Measurements from ENCODE around the gene NTF3. TPM values are rescaled to one million over a fixed set of nuclear protein-coding genes. Genes with fewer than 3 reads are reported as not detected.

The NTF3 gene
- total RNA-seq, 1 experiment from 2014 or later = 16.9 TPM

GRCh38 chr12:5481645-5482044 is 49.7 kb downstream of the NTF3 start:
- no peaks in the 10 kb centered on the region for H3K9me3 ChIP-seq (replicated peaks)
- H3K4me3 ChIP-seq = no peak overlapping the region
- H3K27me3 ChIP-seq = no peaks in the 10 kb centered on the region
- H3K4me1 ChIP-seq = peaks cover 8% of the 10 kb centered on the region
- no peak for DNase-seq
- no peak overlapping the region for H3K27ac ChIP-seq
- no peaks in the 10 kb centered on the region for H3K36me3 ChIP-seq

GRCh38 chr12:5484426-5484825 is 52.5 kb downstream of the NTF3 start:
- no peak overlapping the region for H3K27ac ChIP-seq

GRCh38 chr12:5485454-5485853 is 53.5 kb downstream of the NTF3 start:
- no peaks in the 10 kb centered on the region for H3K9me3 ChIP-seq (replicated peaks)
- H3K27me3 ChIP-seq = no peaks in the 10 kb centered on the region
- no peak overlapping the region for H3K4me3 ChIP-seq
- no peak for DNase-seq
- peaks cover 5% of the 10 kb centered on the region; the same call in 1 of the 2 replicates for H3K4me1 ChIP-seq
- no peaks in the 10 kb centered on the region for H3K36me3 ChIP-seq
- no peak overlapping the region for H3K27ac ChIP-seq

More at GRCh38 chr12:5484426-5484825, 52.5 kb downstream of the NTF3 start:
- DNase-seq = no peak
- Histone ChIP-seq H3K36me3 (no peaks in the 10 kb centered on the region), H3K9me3 (replicated peaks) (no peaks in the 10 kb centered on the region), H3K4me3 (no peak overlapping the region), H3K27me3 (no peaks in the 10 kb centered on the region), H3K4me1 (peaks cover 12% of the 10 kb centered on the region)

- DNase-seq = no peak
- Histone ChIP-seq H3K36me3 (no peaks in the 10 kb centered on the region), H3K9me3 (replicated peaks) (no peaks in the 10 kb centered on the region), H3K27ac (no peak overlapping the region), H3K4me1 (peaks cover 5% of the 10 kb centered on the region; the same call in 1 of the 2 replicates), H3K27me3 (no peaks in the 10 kb centered on the region), H3K4me3 (no peak overlapping the region)
Measured at GRCh38 chr12:5487076-5487475, 55.2 kb downstream of the NTF3 start.

- no peak for DNase-seq
- H3K9me3 ChIP-seq (replicated peaks) = no peaks in the 10 kb centered on the region
- H3K36me3 ChIP-seq = no peaks in the 10 kb centered on the region
- H3K27ac ChIP-seq = no peak overlapping the region
- H3K4me3 ChIP-seq = no peak overlapping the region
- H3K27me3 ChIP-seq = no peaks in the 10 kb centered on the region
- peaks cover 5% of the 10 kb centered on the region; the same call in 1 of the 2 replicates for H3K4me1 ChIP-seq
Measured at GRCh38 chr12:5487948-5488625, 56.2 kb downstream of the NTF3 start.

GRCh38 chr12:5488626-5488955 is 56.7 kb downstream of the NTF3 start:
- no peaks in the 10 kb centered on the region for H3K36me3 ChIP-seq
- DNase-seq = no peak
- H3K27me3 ChIP-seq = no peaks in the 10 kb centered on the region
- no peak overlapping the region for H3K27ac ChIP-seq
- no peaks in the 10 kb centered on the region for H3K9me3 ChIP-seq (replicated peaks)
- H3K4me3 ChIP-seq = no peak overlapping the region
- H3K4me1 ChIP-seq = peaks cover 5% of the 10 kb centered on the region; the same call in 1 of the 2 replicates

- H3K9me3 ChIP-seq (replicated peaks) = no peaks in the 10 kb centered on the region
- H3K36me3 ChIP-seq = no peaks in the 10 kb centered on the region; the same call in 1 of the 2 replicates
- no peak for DNase-seq
- H3K4me3 ChIP-seq = no peak overlapping the region
- H3K27me3 ChIP-seq = no peaks in the 10 kb centered on the region
- peaks cover 5% of the 10 kb centered on the region; the same call in 1 of the 2 replicates for H3K4me1 ChIP-seq
- no peak overlapping the region for H3K27ac ChIP-seq
Measured at GRCh38 chr12:5489017-5489416, 57.1 kb downstream of the NTF3 start.

- no peaks in the 10 kb centered on the region for H3K27me3 ChIP-seq
- H3K27ac ChIP-seq = no peak overlapping the region
- H3K9me3 ChIP-seq (replicated peaks) = no peaks in the 10 kb centered on the region
- peaks cover 5% of the 10 kb centered on the region; the same call in 1 of the 2 replicates for H3K4me1 ChIP-seq
- peaks cover 7% of the 10 kb centered on the region; the same call in 1 of the 2 replicates for H3K36me3 ChIP-seq
- H3K4me3 ChIP-seq = no peak overlapping the region
- DNase-seq = no peak
Measured at GRCh38 chr12:5489760-5490406, 58.0 kb downstream of the NTF3 start.

- no peak for DNase-seq
- H3K36me3 ChIP-seq = peaks cover 7% of the 10 kb centered on the region; the same call in 1 of the 2 replicates
- H3K27ac ChIP-seq = no peak overlapping the region
Measured at GRCh38 chr12:5492562-5492961, 60.7 kb downstream of the NTF3 start.

GRCh38 chr12:5493018-5493417 is 61.1 kb downstream of the NTF3 start:
- no peak for DNase-seq
- H3K4me1 ChIP-seq = peaks cover 4% of the 10 kb centered on the region; the same call in 1 of the 2 replicates
- H3K4me3 ChIP-seq = no peak overlapping the region
- no peak overlapping the region for H3K27ac ChIP-seq
- no peaks in the 10 kb centered on the region for H3K9me3 ChIP-seq (replicated peaks)
- H3K27me3 ChIP-seq = no peaks in the 10 kb centered on the region
- H3K36me3 ChIP-seq = peaks cover 7% of the 10 kb centered on the region; the same call in 1 of the 2 replicates

More at GRCh38 chr12:5492562-5492961, 60.7 kb downstream of the NTF3 start:
- peaks cover 5% of the 10 kb centered on the region; the same call in 1 of the 2 replicates for H3K4me1 ChIP-seq
- no peaks in the 10 kb centered on the region for H3K27me3 ChIP-seq
- H3K4me3 ChIP-seq = no peak overlapping the region
- no peaks in the 10 kb centered on the region for H3K9me3 ChIP-seq (replicated peaks)

GRCh38 chr12:5494343-5494742 is 62.4 kb downstream of the NTF3 start:
- H3K36me3 ChIP-seq = peaks cover 7% of the 10 kb centered on the region; the same call in 1 of the 2 replicates
- no peak overlapping the region for H3K4me3 ChIP-seq
- no peaks in the 10 kb centered on the region for H3K4me1 ChIP-seq
- DNase-seq = no peak
- no peak overlapping the region for H3K27ac ChIP-seq
- no peaks in the 10 kb centered on the region for H3K9me3 ChIP-seq (replicated peaks)
- no peaks in the 10 kb centered on the region for H3K27me3 ChIP-seq

GRCh38 chr12:5497329-5498053 is 65.6 kb downstream of the NTF3 start:
- Histone ChIP-seq H3K4me3 (no peak overlapping the region), H3K4me1 (no peaks in the 10 kb centered on the region), H3K9me3 (replicated peaks) (no peaks in the 10 kb centered on the region), H3K36me3 (peaks cover 7% of the 10 kb centered on the region; the same call in 1 of the 2 replicates), H3K27me3 (no peaks in the 10 kb centered on the region), H3K27ac (no peak overlapping the region)
- no peak for DNase-seq

- Histone ChIP-seq H3K4me1 (peaks cover 5% of the 10 kb centered on the region; the same call in 1 of the 2 replicates), H3K4me3 (no peak overlapping the region), H3K27me3 (no peaks in the 10 kb centered on the region), H3K27ac (no peak overlapping the region), H3K36me3 (peaks cover 7% of the 10 kb centered on the region; the same call in 1 of the 2 replicates), H3K9me3 (replicated peaks) (no peaks in the 10 kb centered on the region)
- no peak for DNase-seq
Measured at GRCh38 chr12:5498076-5498475, 66.2 kb downstream of the NTF3 start.

GRCh38 chr12:5498806-5499205 is 66.9 kb downstream of the NTF3 start:
- H3K27me3 ChIP-seq = no peaks in the 10 kb centered on the region
- peaks cover 7% of the 10 kb centered on the region; the same call in 1 of the 2 replicates for H3K36me3 ChIP-seq
- H3K4me1 ChIP-seq = peaks cover 9% of the 10 kb centered on the region; the same call in 1 of the 2 replicates
- no peak overlapping the region for H3K27ac ChIP-seq
- DNase-seq = no peak
- H3K9me3 ChIP-seq (replicated peaks) = no peaks in the 10 kb centered on the region
- no peak overlapping the region for H3K4me3 ChIP-seq
